Umbilical cord (tissue), 2 donors: ENCODE measurements around the gene KMT2E. TPM values are rescaled to one million over a fixed set of nuclear protein-coding genes. Genes with fewer than 3 reads are reported as not detected.
"Not testable (repeated sequence)": the region's sequence is repeated elsewhere in the genome, so short reads cannot be mapped to it uniquely, and the experiment has no call there.

Experiments used
- DNase-seq: peaks from one replicate; pipeline ENCODE4 v3.0.0-alpha.2; 2015; ENCODE audit warnings: low spot score
- total RNA-seq: library from RNA; depleted of rRNA; stranded (reverse); fragments of >200 nt; gene quantifications from one replicate; pipeline ENCODE4 v1.2.3, GENCODE V29; 2014; ENCODE audit warnings: low replicate concordance; ENCODE audit not compliant: insufficient read depth

KMT2E gene, protein sequence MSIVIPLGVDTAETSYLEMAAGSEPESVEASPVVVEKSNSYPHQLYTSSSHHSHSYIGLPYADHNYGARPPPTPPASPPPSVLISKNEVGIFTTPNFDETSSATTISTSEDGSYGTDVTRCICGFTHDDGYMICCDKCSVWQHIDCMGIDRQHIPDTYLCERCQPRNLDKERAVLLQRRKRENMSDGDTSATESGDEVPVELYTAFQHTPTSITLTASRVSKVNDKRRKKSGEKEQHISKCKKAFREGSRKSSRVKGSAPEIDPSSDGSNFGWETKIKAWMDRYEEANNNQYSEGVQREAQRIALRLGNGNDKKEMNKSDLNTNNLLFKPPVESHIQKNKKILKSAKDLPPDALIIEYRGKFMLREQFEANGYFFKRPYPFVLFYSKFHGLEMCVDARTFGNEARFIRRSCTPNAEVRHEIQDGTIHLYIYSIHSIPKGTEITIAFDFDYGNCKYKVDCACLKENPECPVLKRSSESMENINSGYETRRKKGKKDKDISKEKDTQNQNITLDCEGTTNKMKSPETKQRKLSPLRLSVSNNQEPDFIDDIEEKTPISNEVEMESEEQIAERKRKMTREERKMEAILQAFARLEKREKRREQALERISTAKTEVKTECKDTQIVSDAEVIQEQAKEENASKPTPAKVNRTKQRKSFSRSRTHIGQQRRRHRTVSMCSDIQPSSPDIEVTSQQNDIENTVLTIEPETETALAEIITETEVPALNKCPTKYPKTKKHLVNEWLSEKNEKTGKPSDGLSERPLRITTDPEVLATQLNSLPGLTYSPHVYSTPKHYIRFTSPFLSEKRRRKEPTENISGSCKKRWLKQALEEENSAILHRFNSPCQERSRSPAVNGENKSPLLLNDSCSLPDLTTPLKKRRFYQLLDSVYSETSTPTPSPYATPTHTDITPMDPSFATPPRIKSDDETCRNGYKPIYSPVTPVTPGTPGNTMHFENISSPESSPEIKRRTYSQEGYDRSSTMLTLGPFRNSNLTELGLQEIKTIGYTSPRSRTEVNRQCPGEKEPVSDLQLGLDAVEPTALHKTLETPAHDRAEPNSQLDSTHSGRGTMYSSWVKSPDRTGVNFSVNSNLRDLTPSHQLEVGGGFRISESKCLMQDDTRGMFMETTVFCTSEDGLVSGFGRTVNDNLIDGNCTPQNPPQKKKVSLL (N-terminal part only)
- total RNA-seq = 168 TPM

DNA sequence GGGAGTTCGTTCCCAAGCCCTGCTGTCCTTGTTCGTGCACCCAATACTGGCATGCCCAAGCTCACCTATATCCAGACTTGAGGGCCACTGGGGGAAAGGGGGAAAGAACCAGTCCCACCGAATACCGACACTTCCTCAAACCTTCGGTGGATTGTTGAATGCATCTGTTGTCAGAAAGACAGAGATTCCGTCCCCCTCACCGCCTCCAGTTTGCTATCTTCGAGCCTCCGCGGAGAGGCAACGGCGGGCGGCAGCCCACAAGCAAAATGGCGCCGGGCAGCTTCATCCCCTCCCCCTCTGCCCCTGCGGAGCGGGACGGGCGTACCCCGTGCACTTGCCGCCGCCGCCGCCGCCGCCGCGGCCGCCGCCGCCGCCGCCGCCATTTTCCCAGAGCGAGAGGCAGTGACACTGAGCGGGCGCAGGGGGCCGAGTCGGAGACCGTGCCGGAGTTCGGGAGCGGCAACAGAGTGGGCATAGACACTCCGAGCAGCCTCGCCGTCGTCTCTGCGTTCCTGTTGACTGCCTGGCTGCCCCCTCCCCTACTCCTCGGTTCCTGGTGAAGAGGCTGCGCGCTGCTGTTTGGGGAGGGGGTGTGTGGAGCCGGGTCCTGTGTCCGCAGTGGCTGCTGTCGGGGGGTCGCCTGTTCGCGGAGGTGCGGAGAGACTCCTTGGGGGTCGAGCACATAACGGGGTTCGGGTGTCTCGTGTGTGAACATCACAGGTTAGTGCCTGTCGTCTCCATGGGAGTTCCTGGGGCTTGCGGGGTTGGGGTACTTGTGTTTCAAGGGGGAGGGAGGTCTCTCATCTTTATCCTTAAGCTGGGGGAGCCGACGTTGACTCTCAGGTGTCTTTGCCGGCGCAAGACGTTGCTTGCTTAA is at the start of gene KMT2E:
Gene KMT2E, plus strand, starts transcription at position 390 of the 877 bp plus-strand sequence. CDS start 26,748 bp downstream, outside the sequence.
- peak; percentile 93 for DNase-seq

DNA sequence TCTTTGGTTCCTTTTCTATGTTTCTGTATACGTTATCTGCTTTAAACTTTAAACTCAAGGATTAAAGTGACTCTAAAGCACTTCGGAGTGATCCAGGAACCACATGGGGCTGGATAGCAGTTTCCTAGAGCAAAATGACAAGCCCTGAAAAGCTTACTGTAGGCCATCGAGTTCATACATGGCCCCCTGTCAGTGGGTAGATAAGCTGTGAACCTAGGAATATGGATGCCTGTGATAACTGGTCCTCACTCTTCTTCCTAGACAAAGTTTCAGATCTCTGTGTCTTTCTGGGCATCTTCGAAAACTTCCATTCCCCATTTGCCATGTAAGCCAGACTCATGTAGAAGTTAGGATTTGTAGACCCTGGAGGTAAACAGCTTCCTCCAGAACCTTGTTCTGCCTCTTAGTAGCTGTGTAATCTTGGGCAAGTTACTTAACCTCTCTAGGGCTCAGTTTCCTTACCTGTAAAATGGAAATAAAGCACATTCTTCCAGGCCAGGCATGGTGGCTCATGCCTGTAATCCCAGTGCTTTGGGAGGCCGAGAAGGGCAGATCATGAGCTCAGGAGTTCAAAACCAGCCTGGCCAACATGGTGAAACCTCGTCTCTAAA is 49.3 kb upstream of the KMT2E start:
- DNase-seq = peak; percentile 44

DNA sequence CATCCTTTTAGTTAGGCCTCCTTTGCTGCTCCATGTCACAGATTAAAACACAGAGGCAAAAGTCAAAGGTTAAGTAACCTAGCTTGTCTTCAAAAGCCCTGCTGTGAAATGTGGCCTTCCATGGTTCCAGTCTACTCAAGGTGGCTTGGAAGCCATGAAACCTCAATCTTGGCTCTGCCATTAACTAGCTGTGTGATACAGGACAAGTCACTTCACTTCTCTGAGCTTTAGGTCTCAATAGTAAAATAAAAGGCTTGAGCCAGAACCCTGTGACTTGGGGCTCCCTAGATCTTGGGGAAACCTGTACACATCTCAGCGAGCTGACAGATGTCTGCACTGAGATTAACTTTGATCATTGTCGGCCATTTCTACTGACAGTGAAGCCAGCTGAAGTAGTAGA is 48.0 kb upstream of the KMT2E start:
- DNase-seq = no peak

DNA sequence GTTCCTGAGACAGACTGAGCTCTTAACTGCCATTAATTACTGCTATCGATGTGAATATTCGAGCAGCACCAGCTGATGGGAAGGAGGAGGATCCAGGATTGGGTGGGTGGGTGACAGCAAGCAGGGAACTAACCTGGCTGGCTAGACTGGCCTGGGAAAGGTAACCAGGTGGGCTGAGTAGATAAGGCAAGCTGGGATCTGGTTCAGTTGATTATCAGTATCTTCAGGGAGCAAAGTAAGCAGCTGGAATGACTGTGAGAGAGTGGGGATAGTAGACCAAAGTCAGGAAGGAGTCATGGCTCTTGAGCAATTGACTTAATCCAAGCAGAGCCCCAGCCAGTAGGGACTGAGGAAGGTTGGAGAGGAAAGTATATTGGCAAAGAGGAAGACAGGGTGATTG is 46.9 kb upstream of the KMT2E start:
- no peak for DNase-seq

DNA sequence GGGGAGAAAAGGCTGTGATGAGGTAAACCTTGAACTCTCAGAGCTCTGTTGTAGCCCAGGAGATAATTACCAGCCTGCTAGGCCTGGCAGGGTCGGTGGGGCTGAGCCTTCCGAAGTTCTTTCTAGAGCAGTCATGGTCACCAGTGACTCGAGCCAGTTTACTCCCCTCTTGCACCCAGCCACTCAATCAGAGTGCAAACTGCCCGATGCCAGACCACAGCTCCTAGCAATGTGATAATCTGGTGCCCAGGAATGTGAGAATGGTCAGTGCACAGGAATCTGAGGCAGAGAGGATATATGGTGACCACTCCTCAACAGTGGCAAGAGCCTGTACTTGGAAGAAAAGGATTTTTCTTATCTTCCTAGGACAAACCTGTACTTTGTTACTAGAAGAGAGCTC is 46.4 kb upstream of the KMT2E start:
- no peak for DNase-seq

DNA sequence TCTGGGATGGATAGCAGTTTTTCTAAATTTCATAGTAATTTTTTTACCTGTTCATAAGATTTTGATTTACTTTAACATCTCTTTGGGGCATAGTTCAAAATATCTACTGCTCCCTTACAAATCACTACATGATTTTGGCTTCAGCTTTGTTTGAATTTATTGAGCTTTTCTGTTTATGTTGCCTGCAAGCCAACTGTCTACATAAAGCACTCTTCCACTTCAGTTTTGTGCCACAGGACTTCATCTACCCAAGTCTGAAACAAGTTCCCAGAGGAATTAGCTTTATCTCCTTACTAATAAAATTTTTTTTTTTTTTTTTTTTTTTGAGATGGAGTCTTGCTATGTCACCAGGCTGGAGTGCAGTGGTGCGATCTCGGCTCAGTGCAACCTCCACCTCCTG is 45.4 kb upstream of the KMT2E start:
- no peak for DNase-seq

DNA sequence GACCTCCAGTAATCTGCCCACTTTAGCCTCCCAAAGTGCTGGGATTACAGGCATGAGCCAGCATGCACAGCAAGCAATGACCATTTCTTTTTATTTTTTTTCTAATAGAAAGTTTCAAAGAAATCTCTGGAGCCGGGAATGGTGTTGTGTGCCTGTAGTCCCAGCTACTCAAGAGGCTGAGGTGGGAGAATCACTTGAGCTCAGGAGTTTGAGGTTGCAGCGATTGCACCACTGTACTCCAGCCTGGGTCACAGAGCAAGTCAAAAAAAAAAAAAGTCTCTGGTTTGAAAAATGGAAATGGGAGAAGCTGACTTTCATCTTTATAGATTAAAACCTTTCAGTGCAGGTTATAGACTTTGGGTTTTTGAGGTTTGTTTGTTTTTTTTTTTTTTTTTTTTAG is 44.8 kb upstream of the KMT2E start:
- no peak for DNase-seq

DNA sequence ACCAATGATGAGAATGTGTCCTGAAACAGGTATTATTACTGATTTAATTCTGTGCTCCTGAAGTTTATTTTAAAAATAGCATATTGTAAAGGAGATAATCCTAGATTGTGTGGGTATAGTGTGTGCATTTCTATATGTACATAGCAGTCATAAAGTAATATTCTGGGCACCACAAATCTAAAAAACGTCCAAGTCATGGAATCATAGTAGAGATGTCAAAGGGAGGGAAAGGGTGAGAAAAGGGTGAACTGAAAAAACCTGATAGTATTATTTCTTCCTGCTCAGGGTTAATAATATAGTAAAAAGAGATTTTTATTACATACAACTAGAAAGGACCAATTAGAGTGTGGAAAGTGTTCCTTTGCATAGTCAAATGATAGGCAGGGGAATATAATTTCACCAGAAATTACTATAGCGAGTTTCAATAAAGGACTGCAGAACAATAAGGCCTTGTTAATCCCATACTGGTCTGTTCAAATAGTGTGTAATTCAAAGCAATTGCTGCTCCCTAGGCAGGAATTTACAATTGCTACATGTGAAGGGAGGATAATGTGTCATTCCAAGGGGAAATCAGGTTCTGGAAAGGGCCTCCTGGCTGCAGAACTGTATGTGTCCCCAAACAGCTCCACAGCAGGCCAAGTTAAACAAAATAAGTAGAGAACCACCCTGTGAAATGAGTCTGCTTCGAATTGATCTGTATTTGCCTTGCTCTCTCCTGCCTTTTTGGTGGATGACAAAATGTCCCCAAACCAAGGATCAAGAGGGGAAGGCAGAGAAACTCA is 42.5 kb upstream of the KMT2E start:
- DNase-seq = no peak

DNA sequence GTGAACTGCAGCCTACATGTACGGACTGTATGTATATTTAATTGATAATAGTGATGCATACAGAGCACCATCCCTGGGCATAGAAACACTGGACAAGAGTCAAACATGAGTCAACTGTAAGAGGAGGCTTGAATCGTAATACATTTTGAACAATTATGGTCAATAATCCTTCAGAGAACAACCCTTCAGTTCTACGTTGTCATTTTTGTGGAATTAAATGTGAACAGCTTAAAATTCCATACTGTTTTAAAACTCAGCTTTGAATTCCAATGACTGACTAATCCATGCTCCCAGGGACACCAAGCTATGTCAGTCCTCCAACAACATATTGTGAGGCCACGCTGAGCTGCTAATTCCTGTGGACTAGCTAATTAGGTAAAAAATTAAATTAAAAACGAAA is 41.5 kb upstream of the KMT2E start:
- DNase-seq = no peak

DNA sequence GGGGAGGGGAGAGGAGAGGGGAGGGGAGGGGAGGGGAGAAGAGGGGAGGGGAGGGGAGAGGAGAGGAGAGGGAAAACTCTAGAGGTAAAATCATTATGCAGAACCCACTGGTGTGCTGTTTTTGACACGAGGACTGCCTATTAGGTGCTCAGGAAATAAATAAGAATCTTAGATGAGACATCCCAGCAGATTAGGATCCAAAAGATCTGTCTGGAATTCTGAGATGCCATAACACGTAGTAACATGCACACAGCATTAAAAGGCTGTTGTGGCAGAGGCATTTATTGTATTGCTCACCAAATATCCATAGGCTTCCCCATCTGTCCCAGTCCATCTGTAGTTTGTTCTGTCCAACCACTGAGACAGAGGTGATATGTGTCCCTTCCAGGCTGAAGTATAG is 40.8 kb upstream of the KMT2E start:
- no peak for DNase-seq

DNA sequence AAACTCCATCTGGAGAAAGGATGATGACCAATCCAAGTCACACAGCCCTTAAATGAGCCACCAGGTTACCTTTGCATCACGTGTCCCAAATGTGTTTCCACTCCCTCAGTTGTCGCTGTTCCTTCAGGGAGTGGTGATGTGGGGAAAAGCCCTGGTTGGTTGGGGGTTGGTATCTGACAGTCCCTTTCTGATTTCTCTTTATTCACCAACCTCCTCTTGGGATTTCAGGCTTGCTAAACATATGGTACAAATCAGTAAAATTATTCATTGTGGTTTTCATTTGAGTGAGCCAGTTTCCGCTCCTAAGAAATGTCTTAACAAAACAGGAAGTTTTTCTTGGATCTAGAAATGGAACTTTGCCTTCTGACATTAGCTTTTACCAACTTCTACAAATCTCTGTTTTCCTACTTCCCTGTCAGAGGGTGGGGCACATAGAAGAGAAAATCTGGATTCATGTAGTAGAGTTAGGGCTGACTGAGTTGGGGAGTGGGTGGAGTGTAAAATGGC is 40.0 kb upstream of the KMT2E start:
- peak; percentile 35 for DNase-seq

DNA sequence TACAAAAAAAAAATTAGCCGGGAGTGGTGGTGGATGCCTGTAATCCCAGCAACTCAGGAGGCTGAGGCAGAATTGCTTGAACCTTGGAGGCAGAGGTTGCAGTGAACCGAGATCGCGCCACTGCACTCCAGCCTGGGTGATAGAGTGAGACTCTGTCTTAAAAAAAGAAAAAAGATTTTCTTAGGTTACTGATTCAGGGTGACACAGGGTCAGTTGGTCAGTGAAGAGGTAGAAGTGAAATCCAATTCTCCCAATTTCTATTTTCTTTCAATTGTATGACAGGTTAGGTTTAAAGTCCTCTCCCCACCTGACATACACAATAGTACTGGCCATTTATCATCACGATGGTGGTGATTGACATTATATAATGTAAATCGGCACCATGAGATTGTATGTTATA is 38.5 kb upstream of the KMT2E start:
- DNase-seq = not testable (repeated sequence)

DNA sequence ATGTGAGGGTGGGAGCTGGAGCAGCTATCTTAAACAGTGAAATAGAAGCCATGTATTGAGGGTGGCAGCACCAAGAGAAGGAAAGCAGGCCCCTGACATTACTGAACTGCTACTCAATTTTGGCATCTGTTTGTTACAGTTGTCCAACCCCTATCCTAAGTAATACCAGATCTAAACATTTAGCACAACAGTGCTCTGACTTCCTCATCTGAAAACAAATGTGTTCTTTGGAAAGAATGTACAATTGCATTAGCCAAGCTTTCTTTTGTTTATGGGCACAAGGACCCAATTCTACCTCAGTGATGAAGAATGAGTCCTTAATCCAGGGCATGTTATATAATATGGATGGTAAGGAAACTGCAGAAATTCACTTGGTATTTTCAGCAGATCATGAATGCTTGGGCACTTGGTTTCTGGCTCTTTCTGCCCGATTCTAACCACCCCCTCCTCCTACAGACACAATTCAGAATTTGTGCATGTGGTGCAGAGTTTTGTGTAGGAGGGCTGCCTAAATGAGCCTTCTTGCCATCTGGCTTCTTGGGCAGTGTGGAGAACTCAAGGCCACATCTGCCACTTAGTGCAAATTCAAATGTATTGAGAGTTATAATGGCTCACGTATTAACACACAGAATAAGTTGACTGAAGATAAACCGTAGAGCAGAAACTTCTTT is 36.9 kb upstream of the KMT2E start:
- DNase-seq = no peak

DNA sequence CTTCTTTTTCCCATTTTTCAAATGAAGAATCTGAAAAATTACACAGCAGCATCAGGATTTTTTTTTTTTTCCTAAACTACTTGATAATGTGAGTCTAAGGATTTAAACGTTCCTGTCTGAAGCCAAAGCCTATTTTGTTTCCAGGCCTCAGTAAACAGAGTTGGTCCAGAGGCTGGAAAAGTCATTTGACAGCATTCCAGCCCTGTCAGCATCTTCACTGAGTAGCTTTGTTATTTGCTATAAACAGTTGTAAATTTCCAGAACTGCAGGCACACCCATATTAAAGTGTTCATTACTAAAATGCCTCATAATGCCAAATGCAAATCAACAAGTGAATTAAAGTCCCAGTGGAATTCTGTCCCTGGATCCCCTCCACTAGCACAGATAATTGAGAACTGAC is 35.5 kb upstream of the KMT2E start:
- peak; percentile 62 for DNase-seq

DNA sequence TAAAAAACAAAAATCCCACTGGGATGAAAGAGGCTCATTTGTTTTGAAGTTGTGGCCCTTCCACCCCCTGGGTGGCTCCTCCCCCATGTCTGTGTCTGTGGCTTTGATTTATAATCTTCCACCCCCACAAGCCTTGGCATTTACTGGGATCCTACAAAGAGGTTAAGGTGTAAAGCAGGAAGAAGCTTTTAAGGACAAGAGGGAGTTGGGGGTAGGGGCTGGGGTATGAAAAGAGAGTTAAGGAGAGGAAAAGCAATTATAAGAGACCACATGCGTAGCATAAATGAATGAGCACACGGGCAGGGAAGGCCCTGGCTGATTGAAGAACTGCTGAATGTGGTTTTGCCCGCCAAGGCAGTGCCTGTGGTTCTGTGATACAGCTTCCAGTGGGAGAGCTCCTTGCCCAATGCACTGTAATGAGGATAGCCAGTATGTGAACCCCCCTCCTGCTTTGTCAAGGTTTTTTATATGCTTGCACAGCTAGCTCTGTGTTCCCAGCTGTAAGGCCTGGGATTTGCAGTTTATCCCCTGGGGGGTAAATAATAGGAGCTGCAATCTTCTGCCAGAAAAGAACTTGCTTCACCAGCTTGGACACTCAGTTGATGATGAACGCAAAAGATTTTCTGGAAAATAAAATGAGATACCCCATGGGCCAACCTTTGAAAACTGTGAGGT is 34.7 kb upstream of the KMT2E start:
- DNase-seq = peak; percentile 61

DNA sequence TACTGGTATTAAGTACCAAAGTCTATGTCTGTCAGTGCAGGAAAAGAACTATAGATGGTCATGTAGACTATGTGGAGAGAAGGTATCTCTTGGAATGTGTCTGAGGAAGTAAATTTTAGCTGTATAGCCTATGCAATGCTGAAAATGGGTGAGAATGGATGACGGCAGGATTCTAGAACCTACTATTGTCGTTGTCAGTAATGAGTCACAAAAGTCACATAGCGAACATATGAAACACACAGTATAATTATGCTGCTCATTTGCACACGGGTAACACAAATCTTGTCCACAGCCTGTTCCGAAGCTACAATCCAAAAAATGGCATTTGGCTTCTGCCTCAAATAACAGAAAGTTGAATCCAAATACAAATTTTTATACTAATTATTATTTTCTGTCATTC is 33.6 kb upstream of the KMT2E start:
- DNase-seq = no peak

DNA sequence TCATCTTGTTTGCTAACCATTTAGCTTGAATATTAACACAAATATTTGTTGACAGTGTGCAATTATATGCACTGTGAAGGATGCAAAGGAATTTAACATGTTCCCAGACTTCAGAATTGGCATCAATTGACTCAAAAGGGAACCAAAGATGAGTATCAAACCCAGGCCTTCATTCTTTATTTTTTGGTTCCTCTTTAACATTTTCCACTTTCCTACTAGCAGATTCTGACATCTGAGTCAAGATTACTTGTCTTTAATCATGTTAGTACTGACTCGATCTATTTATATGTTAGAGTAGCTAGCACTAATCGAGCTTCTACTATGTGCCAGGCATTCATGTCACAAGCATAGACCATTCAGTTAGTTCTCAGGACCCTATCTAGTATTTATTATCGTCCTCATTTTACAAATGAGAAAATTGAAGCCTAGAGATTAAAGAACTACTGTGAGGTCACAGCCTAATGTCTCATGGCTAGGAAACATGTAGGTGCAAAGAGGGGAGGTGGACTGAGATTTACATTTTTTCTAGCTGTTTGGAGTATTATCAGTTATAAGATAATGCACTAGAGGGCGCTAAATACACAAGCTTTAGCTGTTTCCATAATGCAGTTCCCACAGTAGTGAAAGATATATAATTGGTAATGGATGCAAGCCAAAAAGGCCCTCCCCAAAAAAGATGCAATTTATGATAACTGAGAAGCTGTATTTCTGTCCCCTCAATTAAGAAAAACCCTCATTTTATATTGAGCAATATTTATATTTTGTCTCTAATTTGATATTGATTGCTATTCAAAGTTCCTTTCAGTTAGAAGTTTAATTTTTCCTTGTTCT is 32.9 kb upstream of the KMT2E start:
- peak; percentile 58 for DNase-seq

DNA sequence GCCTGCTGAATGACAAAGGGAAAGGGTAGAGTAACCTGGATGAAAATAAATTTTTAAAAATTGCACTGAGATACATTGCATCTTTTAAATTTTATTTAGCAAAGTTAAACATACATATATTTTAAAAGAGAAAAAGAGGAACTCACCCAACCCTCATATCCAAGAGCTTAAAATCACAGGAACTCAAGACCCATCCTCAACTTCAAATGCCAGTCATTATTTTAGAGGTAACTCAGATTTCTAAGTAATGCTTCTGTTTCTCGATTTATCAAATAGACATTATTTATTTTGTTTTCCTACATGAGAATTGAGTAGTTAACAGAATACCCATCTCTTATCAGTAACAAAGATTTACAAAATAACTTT is 32.4 kb upstream of the KMT2E start:
- DNase-seq = no peak
